HT1080 (cell line): ENCODE data around the gene LCLAT1. TPM values are rescaled to one million over a fixed set of nuclear protein-coding genes. Genes with fewer than 3 reads are reported as not detected.

Experiments used
- DNase-seq: peaks from one replicate; pipeline ENCODE4 v3.0.0-alpha.2; 2015; ENCODE audit warnings: low read depth
- polyA plus RNA-seq, 2 experiments: library from polyadenylated mRNA; depleted of rRNA; stranded (reverse); fragments of >200 nt; gene quantifications; 2 replicates each; pipeline ENCODE4 v1.2.3, GENCODE V29; 2015
- total RNA-seq: library from RNA; depleted of rRNA; stranded (reverse); fragments of >200 nt; shearing (Covaris generic); gene quantifications from 2 replicates; pipeline ENCODE4 v1.2.3, GENCODE V29; 2014; rRNA removed

Gene LCLAT1
- 5.7 and 8.4 TPM in 2 replicates for total RNA-seq
- polyA plus RNA-seq (2015; cell fraction: cytosol; rRNA removed): 15.8 and 20.1 TPM in 2 replicates
- 15.9 and 16.4 TPM in 2 replicates for polyA plus RNA-seq (2015; cell fraction: nucleus; rRNA removed)

DNA sequence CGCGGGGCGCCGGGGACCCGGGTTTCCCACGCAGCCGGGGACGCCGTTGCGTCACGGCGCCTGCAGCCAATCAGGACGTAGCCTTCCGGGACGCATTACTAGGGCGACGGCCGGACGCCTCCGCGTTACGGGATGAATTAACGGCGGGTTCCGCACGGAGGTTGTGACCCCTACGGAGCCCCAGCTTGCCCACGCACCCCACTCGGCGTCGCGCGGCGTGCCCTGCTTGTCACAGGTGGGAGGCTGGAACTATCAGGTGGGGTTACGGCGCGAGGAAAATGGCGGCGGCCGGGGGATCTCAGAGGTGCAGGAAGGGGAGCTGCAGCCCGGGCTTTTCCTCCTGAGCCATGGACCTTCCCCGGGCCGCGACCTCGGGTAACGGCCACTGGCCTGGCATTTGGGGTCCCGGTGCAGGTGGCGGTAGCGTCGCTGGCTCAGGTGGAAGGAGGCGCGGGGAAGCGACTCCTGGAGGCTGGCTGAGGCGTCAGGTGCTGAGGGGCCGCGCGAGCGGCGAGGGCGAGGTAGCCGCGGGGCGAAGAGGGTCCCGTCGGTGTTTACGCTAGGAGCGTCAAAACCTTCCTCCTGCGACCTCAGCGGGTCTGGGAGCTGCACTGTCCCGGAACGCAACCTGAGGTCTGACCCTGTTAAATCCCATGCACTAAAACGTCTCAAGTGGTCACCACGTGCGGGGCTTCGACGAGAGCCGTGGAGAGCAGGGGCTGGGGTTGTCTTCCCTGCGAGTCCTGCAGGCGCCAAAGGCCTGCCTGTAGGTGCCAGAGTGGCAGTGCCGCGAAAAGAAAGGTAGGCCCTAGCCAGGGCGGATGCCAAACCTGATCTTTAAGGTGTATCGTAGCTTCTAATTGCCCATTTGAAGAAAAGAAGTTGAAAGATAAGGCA lies at the start of gene LCLAT1:
Gene LCLAT1, plus strand, starts transcription at position 98 of the 897 bp plus-strand sequence. CDS start 78,345 bp downstream, outside the sequence.
- peak; percentile 73 for DNase-seq

DNA sequence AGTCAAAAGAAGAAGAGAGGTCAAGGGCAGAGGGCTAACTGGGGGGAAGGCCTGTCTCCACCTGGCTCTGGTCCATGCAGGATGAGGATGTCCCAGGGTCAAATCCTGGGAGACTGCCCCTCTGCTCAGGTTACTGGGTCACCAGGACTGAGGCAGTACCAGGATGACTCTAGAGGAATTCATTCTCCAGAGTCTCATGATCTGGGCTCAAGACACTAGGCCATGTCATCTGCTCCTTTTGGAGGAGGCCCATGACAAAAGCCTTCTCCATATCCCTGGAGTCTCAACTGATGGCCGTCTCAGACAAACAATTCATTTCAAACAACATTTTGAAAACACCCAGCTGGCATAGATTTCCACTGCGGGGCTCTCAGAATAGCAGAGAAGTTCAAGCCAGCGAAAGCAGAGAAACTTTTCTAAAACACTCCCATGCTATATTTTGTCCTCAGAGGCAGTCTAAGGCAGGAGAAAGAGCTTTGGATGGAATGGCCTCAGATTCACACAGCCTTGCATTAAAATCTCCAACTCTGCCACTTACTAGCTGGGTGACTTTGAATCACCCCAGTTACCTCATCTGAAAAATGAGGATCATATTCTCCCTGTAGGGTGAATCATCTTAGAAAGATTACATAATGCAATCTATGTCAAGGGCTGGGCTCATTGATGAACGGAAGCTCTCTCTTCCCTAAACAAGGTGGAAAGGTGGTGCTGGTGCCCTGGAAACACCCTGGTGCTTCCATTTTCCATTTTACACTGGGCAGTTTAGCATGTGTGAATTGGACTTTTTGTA lies 48.8 kb upstream of the LCLAT1 start:
- DNase-seq: peak; percentile 41

DNA sequence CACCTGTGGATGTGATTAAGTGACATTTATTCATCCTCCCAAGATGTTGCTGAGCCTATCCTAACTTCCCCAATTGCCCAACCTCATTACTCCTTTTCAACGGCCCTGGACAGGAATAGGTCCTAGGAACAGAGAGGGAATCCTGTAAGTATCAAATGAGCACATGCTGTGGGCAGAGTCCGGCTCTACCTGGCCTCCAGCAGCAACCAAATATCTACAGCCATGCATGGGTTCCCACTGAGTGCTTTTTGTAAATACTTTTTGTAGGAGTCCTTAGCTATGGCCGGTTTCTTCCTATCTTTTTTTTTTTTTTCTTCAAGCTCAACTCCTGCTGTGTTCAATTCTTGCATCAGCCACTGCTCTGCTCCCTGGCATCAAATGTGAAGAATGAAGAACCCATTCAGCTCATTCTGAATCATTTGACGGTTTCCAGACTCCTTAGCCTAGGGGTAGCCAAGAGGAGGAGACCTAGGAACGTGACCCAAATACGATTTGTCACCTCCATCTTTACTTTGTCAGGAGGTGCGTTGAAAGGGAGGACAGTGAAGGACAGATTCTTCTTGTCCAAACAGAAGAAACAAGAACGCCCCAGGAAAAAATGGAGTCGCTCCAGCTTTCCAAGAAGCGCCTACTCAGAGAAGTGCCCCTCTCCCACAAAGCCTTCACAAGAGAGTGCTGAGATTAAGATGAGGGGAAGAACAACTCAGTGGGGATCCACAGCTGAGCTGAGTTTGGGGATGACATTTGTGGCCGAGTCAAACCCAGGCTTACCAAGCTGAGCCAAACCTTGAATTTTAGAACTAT lies 46.7 kb upstream of the LCLAT1 start:
- DNase-seq: no peak

DNA sequence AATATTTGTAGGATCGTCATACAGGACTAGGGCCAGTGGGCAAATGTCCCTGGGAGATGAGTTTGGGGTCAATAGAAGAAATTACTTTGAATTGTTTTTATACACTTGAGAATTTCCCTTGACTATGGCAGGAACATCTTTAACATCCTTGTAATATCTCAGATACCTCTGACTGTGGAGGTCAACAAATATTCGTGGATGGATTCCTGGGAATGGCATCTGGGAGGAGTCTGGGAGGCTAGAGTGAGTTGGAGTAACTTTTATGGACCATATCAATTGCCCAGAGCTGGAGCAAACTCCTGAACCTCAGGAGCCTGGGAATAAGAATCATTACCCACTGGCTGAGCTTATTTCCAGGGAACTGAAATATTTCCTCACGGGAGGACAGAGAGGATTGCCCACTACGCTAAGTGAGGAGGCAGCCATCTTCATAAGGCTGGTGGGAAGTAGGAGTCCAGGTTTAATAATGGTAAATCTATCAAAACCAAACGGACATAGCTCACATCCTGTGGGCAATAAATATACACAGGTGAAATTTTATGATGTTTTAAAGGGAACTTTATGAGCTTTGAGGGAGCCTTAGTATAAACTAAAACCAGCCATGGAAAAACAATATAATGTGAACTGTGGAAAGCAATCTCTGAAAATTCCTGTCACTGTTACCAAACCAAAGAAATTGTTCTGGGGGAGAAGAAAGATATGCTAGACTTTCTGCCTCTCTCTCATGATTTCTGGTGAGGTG lies 44.4 kb upstream of the LCLAT1 start:
- no peak for DNase-seq

DNA sequence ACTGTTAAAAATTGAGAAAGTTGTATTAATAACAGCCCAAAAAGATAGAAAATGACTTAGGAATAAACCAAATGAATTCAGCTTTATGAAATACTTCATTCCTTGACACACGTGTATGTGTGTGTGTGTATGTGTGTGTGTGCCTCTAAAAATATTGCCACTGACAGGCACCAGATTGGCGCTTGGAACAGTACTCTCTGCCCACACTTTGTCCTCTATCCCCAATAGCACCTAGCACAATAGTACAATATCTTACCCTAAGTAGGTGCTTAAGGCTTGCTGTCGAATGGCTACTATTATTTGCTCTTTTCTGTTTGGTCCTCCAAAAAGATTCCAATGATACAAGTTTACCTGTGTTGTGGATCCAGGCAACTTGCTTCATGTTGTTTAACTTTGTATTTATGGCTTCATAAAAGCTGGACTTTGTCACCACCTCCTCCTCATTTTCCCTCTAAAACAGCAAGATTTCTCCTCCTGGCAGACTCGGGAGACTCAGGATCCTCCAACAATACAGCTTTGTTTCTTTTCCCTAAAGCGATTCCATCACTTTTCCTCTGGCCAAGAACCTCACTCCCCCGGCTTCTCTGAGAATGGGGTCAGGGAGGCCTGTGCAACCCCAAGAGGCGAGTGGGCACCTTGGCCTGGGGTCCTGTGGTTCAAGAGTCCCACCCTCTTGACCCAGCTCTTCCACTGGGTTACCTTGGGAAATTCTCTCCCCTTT lies 43.3 kb upstream of the LCLAT1 start:
- DNase-seq: no peak

DNA sequence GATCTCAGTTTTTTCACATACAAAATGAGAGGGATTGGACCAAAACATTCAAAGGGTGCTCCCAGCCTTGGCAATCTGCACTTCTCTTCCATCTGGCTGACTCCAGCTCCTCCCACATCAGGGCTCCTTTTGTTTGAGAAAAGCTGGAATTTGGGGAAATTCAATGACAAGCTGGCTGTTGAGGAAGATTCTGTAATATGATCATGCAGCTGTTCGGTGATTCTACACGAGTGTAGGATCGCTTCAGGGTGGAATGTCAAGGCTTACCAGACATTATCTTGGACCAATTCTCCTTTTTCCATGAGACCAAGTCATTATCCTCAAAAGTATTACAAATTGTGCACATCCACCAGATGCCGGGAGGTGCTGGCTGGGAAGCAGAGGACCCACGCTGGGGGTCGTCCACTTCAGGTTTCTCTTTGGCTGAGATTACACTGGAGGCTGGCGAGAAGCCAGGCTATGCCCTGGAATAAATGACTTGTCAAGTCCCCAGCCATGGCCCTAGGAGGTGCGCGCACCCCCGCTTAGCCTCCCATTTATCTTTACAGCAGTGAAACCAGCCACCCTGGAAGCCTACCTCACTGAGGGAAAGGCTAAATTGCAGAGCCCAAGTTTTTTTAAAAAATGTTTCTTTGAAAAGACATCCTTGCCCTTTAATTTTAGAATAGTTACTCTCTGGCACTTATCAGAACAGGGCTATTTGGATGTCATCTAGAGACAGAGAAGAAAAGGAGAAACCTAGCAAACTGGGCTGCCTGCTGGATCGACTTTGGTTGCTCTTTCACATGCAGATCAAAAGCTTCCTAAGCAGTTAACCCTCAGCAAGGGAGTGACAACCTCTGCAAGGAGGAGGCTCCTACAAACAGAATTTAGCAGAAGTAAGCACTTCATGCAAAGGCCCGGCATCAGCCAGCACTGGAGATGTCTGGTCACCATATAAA lies 42.5 kb upstream of the LCLAT1 start:
- no peak for DNase-seq

DNA sequence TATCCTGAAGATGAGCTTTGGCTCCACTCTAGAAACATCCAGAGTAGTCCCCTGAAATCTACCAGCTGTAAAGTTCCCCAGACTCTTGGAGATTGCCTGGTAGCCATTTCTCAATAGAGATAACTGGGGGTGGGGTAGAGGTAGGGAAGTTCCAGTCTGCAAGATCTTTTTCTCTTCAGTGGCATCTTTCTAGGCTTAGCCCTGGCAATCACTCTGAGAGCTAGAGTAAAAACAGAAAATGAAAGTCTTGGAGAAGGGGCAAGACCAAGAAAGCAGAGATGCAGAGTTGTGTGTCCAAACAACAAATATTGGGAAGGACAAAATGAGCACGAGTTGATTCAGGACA lies 41.8 kb upstream of the LCLAT1 start:
- DNase-seq: no peak

DNA sequence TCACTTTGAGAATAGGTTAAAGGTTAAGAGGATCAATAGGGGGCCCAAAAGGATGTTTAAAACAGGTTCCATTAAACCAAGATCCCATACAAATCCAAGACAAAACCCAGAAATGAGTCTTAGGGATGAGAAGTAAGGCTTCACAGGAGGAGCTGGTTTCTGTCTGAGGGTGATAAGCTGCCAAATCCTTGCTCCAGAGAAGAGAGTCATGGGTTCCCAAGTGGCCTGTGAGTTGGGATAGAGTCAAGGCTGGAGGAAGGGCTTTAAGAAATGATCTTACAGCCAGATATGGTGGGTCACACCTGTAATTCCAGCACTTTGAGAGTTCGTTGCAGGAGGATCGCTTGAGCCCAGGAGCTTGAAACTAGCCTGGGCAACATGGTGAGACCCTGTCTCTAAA lies 40.2 kb upstream of the LCLAT1 start:
- DNase-seq: no peak

DNA sequence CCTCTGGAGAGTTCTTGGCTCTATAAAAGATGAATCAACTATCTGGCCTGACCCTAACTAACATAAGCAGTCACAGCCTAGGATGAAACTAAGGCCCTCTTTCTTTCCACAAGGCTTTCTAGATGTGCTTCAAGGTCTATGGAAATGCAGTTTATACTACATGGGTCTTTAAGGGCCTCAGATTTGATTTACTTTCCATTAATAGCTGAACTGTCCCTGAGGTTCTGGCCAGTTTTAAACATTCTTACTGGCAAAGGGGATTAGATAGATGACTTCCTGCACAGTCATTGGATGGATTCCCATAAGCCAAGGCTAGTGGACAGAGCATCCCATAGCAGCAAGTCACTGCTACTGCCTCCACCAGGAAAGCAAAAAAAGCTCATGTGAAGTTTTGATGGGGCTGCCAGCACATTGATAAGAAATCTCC lies 38.1 kb upstream of the LCLAT1 start:
- peak; percentile 38 for DNase-seq

DNA sequence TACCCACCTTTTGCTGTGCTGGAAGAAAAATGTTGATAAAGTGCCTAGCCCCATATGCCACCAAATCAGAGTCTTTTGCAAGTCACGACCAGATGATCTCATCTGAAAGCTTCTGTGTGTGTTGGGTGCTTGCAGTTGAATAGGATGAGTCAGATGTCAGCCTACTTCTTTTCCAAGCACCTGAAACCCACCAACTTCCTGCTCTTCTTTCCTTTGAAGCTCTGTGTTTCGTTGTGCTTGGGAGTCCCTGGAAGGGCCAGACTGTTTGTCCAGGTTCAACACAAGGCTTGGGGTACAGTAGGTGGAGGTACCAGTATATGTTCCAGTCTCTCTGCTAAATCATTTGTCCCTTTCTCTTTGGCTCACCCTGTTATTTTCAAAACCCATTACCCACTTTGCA lies 36.8 kb upstream of the LCLAT1 start:
- peak; percentile 92 for DNase-seq

DNA sequence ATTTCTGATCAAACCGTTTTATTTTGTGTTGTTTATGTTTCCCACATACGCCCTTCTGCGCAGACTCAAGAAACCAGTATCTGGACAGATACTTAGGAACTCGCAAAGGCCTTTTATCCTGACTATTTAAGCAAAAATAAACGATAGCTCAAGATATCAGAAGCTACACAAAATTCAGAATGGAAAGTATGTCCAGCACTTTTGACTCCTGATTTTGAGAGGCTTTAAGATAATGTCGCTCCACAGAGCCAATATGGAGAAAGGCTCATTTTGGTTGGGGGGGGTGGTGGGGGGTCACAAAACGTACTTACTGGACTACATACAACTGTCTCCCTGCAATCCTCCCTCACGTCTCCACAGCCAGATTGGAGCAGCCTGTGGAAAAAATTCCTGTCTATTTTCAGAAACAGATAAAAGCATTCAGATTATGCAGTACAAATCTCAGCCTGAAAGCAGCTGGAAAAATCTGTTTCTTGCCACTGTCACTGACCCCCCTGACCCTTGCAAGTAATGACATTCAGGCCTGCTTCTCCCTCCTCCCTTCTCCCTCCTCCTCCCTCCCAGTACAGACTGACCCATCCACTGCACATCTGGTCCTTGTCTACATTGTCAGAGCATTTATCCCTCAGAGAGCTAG lies 34.9 kb upstream of the LCLAT1 start:
- DNase-seq: no peak

DNA sequence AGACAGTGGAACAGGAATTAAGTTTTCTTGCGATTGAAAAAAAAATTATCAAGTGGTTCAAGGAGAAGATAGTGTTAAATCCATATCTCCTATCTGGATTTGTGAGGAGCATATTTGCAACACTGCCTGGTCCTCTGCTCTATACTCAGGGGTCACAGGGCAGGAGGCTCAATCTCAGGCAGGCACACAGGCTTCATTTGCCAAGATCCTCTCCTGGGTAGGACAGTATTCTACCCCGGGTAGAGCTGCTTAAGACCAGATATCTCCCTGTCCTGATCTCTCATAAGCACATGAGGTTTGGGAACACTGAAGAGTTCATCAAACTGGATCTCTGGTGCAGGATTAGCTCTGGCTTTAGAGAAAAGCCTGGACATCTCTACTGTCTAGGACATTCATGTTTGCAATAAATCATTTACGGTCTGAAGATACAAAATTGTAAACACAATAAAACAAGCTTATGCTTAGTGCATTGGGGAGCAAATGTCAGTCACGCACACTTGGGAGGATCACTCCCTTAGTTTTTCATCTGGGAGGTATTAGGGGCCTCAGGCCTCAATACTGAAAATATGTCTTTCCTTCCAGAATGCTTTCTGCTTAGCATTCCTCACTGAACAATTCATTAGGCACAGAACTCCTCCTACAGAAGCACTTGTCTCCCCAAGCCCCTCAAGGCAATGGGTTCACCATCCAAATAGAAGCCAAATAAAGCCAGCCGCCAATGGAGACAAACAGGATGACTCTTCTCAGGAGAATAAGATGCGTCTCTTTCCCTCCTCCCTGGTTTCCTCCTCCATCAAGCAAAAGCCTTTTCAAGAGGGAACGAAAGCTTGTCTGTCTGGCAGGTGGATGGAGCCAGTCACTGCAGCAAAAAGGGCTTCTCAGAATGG lies 34.1 kb upstream of the LCLAT1 start:
- no peak for DNase-seq

DNA sequence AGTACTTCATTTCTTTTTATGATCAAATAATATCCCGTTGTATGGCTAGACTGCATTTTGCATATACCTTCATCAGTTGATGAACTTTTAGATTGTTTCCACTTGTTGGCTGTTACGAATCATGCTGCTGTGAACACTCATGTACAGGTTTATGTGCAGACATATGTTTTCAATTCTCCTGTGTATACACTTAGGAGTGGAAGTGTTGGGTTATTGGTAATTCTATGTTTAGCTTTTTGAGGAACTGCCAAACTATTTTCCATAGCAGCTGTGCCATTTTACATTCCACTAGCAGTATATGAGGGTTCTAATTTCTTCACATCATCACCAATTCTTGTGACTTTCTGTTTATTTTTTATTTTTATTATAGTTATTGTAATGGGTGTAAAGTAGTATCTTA lies 32.1 kb upstream of the LCLAT1 start:
- DNase-seq: no peak

DNA sequence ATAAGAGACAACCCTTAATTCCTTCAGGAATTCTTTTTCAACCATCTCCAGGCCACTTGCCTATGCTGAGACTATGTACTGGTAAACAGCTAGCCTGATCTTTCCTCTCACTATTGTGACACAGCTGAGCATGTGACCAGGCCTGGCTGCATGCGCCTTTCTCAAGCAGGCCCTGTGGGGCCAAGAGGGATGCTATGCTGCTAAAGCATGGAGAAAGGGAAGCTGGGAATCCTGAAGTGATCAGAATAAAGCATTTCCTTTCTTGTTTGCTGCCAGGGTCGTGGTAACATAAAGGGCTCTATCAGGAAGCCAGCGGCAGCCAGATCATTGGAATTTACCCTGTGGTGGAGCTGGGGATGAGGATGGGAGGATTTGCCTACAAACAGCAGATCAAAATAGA lies 29.8 kb upstream of the LCLAT1 start:
- no peak for DNase-seq

DNA sequence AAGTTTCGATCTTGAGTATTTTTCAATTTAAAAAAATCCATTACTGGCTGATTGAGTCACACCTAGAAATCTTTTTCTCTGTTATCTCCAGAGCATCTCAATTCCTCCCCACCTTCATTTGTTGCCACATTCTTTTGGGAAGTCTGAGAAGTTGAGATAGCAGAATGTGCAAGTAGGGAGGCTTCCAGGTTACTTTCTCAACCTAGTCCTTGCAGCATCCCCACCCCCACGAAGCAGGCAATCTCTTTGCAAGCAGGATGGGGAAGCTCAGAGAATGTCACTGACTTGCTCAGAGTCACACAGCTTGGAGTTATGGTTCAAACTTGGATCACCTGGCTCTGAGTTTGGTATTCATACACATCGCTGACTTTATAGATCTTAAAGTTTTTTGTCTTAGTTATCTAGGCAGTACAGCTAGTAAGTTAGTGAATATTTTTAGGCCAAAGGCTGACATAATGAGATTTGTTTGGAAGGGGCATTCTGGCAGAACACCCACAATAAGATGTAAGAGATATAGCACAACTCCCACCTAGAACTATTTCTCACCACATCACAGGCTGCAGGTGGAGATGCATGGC lies 25.9 kb upstream of the LCLAT1 start:
- DNase-seq: no peak

DNA sequence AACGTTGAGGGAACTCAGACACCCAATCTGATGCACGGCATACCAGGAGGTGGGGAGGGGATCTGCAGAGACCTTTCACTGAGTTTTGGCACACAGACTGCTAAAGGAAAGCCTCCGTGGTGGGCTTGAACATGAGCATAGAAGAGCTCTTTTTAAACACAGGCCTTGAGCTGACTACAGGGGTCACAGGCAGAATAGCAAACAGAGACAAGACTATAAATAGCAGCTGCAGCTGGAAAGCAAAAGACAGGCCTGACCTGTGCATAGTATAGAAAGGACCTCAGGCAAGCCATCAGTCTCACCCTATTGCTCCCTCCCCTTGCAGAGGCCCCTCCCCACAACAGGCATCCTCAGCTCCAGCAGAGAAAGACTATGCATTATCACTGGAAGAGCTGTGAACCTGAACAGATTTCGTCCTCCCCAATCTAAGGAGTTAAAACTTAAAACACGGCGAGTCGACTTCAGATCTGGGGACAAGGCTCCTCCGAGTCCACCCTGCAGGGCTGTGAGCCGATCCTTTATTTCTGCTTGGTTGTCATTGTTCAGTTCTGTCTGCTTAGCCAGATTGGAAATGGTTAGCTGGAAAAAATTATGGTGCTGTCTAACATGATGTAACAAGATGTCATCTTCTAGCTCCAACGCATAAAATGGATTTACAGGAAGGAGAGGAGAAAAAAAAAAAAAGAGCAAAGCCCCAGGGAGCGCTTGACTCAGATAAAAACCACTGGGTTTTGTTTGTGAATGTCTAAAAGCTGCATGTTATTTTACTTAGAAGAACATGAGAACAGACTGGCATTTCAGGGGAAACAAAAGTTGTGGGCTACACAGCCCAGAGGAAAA lies 25.2 kb upstream of the LCLAT1 start:
- DNase-seq: peak; percentile 12
